Natural killer cell treated with Interleukin-12 subunit alpha and Interleukin-12 subunit beta and Interleukin-15 and Interleukin-18, amount 100 ng/mL, for 72 hours (primary cell): ENCODE results near the gene ELOVL1. TPM values are rescaled to one million over a fixed set of nuclear protein-coding genes. Genes with fewer than 3 reads are reported as not detected.
A peak's percentile ranks its signal among the peaks of the same experiment; 100 is the strongest.

ENCODE experiments used
- ATAC-seq, 2 donors: fragments of 150-1000 bp; cut with Tn5 transposase in 1 of 2; sonication (Bioruptor Pico), chemical (Tn5 transposase) in 1 of 2; 2 replicates each; pipeline ENCODE4 v1.10.0; 2021
- DNase-seq: peaks from one replicate; pipeline ENCODE4 v3.0.0; 2022; ENCODE audit warnings: low spot score
- H3K27ac Mint-ChIP-seq, 2 donors: 1 replicate in 1 of 2; 2 replicates in 1 of 2; pipeline ENCODE4 v1.8.0; 2022; ENCODE audit warnings: mixed read lengths in 2 of 2, mild to moderate bottlenecking in 1 of 2, moderate library complexity in 1 of 2
- H3K27me3 Mint-ChIP-seq, 2 donors: 1 replicate in 1 of 2; 2 replicates in 1 of 2; pipeline ENCODE4 v1.8.0; 2022; ENCODE audit warnings: mixed read lengths in 2 of 2
- H3K36me3 Mint-ChIP-seq: one replicate; pipeline ENCODE4 v1.8.0; 2022; ENCODE audit warnings: mixed read lengths
- H3K4me1 Mint-ChIP-seq, 2 donors: 1 replicate in 1 of 2; 2 replicates in 1 of 2; pipeline ENCODE4 v1.8.0; 2022; ENCODE audit warnings: low read depth in 2 of 2, mixed read lengths in 2 of 2, mild to moderate bottlenecking in 1 of 2
- H3K4me3 Mint-ChIP-seq: one replicate; pipeline ENCODE4 v1.8.0; 2022; ENCODE audit warnings: mixed read lengths
- H3K9me3 Mint-ChIP-seq: 2 replicates; pipeline ENCODE4 v1.8.0; 2022; ENCODE audit warnings: mixed read lengths
- total RNA-seq, 2 donors: library from RNA; stranded (reverse); gene quantifications; one replicate each; pipeline ENCODE4 v1.2.3, GENCODE V29; 2022

Gene ELOVL1
- total RNA-seq, 2 donors from 2014 or later, result 101 to 108 TPM

GRCh38 chr1:43344267-43344850 lies 23.5 kb downstream of the ELOVL1 start:
- Mint-ChIP-seq H3K36me3 (no peaks in the 10 kb centered on the region), H3K4me3 (no peak overlapping the region), H3K9me3 (no peaks in the 10 kb centered on the region), H3K27ac (no peak overlapping the region), H3K27me3 (no peaks in the 10 kb centered on the region), H3K4me1 (peaks cover under 1 to 7% of the 10 kb centered on the region in 2 donors)
- DNase-seq, result no peak
- ATAC-seq, result no peak

- H3K36me3 Mint-ChIP-seq, result no peaks in the 10 kb centered on the region
- no peak overlapping the region for H3K27ac Mint-ChIP-seq
- no peak overlapping the region for H3K4me3 Mint-ChIP-seq
- no peaks in the 10 kb centered on the region for H3K27me3 Mint-ChIP-seq
- DNase-seq, result no peak
- no peak for ATAC-seq
- H3K9me3 Mint-ChIP-seq, result no peaks in the 10 kb centered on the region
- no peaks in the 10 kb centered on the region for H3K4me1 Mint-ChIP-seq
These were observed 27.3 kb downstream of the ELOVL1 start for GRCh38 chr1:43340559-43340958.

GRCh38 chr1:43339584-43340232 lies 28.1 kb downstream of the ELOVL1 start:
- H3K36me3 Mint-ChIP-seq, result no peaks in the 10 kb centered on the region
- H3K27ac Mint-ChIP-seq, result no peak overlapping the region
- DNase-seq (no peak), ATAC-seq (no peak)
- H3K4me3 Mint-ChIP-seq, result no peak overlapping the region
- H3K4me1 Mint-ChIP-seq, result no peaks in the 10 kb centered on the region
- no peaks in the 10 kb centered on the region for H3K27me3 Mint-ChIP-seq
- no peaks in the 10 kb centered on the region for H3K9me3 Mint-ChIP-seq

- H3K9me3 Mint-ChIP-seq, result no peaks in the 10 kb centered on the region
- no peak overlapping the region for H3K4me3 Mint-ChIP-seq
- peak in 1 of 2 donors; percentile 37 for ATAC-seq
- H3K4me1 Mint-ChIP-seq, result no peaks in the 10 kb centered on the region
- H3K27me3 Mint-ChIP-seq, result no peaks in the 10 kb centered on the region
- no peak for DNase-seq
- no peaks in the 10 kb centered on the region for H3K36me3 Mint-ChIP-seq
- no peak overlapping the region for H3K27ac Mint-ChIP-seq
These were observed 29.8 kb downstream of the ELOVL1 start for GRCh38 chr1:43338001-43338400.

GRCh38 chr1:43337588-43337987 lies 30.2 kb downstream of the ELOVL1 start, which contains the start of gene MPL:
MPL (plus strand) TSS chr1:43337818; CDS start chr1:43337849, 31 bp downstream.
- no peaks in the 10 kb centered on the region for H3K4me1 Mint-ChIP-seq
- H3K27me3 Mint-ChIP-seq, result no peaks in the 10 kb centered on the region
- ATAC-seq (peak in 1 of 2 donors; percentile 35), DNase-seq (no peak)
- no peak within 1 kb of the TSS for H3K27ac Mint-ChIP-seq
- H3K4me3 Mint-ChIP-seq, result no peak within 1 kb of the TSS
- H3K9me3 Mint-ChIP-seq, result no peaks in the 10 kb centered on the region
- H3K36me3 Mint-ChIP-seq, result no peaks in the 10 kb centered on the region

- H3K4me3 Mint-ChIP-seq, result no peak overlapping the region
- no peaks in the 10 kb centered on the region for H3K9me3 Mint-ChIP-seq
- no peaks in the 10 kb centered on the region for H3K27me3 Mint-ChIP-seq
- no peak for DNase-seq
- no peak for ATAC-seq
- no peaks in the 10 kb centered on the region for H3K36me3 Mint-ChIP-seq
- peaks cover 0 to 2% of the 10 kb centered on the region in 2 donors for H3K4me1 Mint-ChIP-seq
- no peak overlapping the region for H3K27ac Mint-ChIP-seq
These were observed 33.2 kb downstream of the ELOVL1 start for GRCh38 chr1:43334453-43335205.

GRCh38 chr1:43331688-43332087 lies 36.1 kb downstream of the ELOVL1 start:
- Mint-ChIP-seq H3K4me3 (no peak overlapping the region), H3K27ac (no peak overlapping the region), H3K9me3 (no peaks in the 10 kb centered on the region), H3K4me1 (peaks cover 0 to 2% of the 10 kb centered on the region in 2 donors), H3K27me3 (no peaks in the 10 kb centered on the region), H3K36me3 (peaks cover 5% of the 10 kb centered on the region)
- ATAC-seq (no peak), DNase-seq (no peak)

GRCh38 chr1:43329995-43330751 lies 37.6 kb downstream of the ELOVL1 start:
- Mint-ChIP-seq H3K4me3 (no peak overlapping the region), H3K27ac (no peak overlapping the region), H3K27me3 (no peaks in the 10 kb centered on the region), H3K4me1 (peaks cover 0 to 2% of the 10 kb centered on the region in 2 donors), H3K9me3 (peaks cover 3% of the 10 kb centered on the region), H3K36me3 (peaks cover 9% of the 10 kb centered on the region)
- DNase-seq (no peak), ATAC-seq (peak in 1 of 2 donors; percentile 59)

- Mint-ChIP-seq H3K27me3 (no peaks in the 10 kb centered on the region), H3K4me3 (no peak overlapping the region), H3K9me3 (peaks cover 12% of the 10 kb centered on the region), H3K36me3 (peaks cover 21% of the 10 kb centered on the region), H3K27ac (no peak overlapping the region), H3K4me1 (peaks cover 6 to 10% of the 10 kb centered on the region in 2 donors)
- DNase-seq (no peak), ATAC-seq (no peak)
These were observed 40.1 kb downstream of the ELOVL1 start for GRCh38 chr1:43327549-43328292.

- Mint-ChIP-seq H3K27ac (no peak overlapping the region), H3K4me3 (no peak overlapping the region), H3K36me3 (peaks cover 21% of the 10 kb centered on the region), H3K4me1 (peaks cover 6 to 10% of the 10 kb centered on the region in 2 donors), H3K9me3 (peaks cover 12% of the 10 kb centered on the region), H3K27me3 (no peaks in the 10 kb centered on the region)
- ATAC-seq (no peak), DNase-seq (no peak)
These were observed 42.4 kb downstream of the ELOVL1 start for GRCh38 chr1:43325381-43325780.

GRCh38 chr1:43324810-43325209 lies 43.0 kb downstream of the ELOVL1 start:
- Mint-ChIP-seq H3K36me3 (peaks cover 21% of the 10 kb centered on the region), H3K27ac (no peak overlapping the region), H3K4me3 (no peak overlapping the region), H3K27me3 (no peaks in the 10 kb centered on the region), H3K4me1 (peaks cover 6 to 12% of the 10 kb centered on the region in 2 donors), H3K9me3 (peaks cover 12% of the 10 kb centered on the region)
- ATAC-seq (no peak), DNase-seq (no peak)

GRCh38 chr1:43322506-43322905 lies 45.3 kb downstream of the ELOVL1 start:
- Mint-ChIP-seq H3K27ac (no peak overlapping the region), H3K4me1 (peaks cover 6 to 16% of the 10 kb centered on the region in 2 donors), H3K36me3 (peaks cover 17% of the 10 kb centered on the region), H3K9me3 (peaks cover 12% of the 10 kb centered on the region), H3K27me3 (no peaks in the 10 kb centered on the region), H3K4me3 (no peak overlapping the region)
- DNase-seq, result no peak
- no peak for ATAC-seq

- ATAC-seq, result peak in 1 of 2 donors; percentile 28
- H3K27ac Mint-ChIP-seq, result no peak overlapping the region
- H3K9me3 Mint-ChIP-seq, result peaks cover 12% of the 10 kb centered on the region
- H3K27me3 Mint-ChIP-seq, result no peaks in the 10 kb centered on the region
- H3K4me1 Mint-ChIP-seq, result peaks cover 6 to 16% of the 10 kb centered on the region in 2 donors
- peaks cover 17% of the 10 kb centered on the region for H3K36me3 Mint-ChIP-seq
- no peak for DNase-seq
- H3K4me3 Mint-ChIP-seq, result no peak overlapping the region
These were observed 46.4 kb downstream of the ELOVL1 start for GRCh38 chr1:43321331-43321891.
